Left lung (tissue), 10 donors: ENCODE measurements around the gene PDE1C. TPM values are rescaled to one million over a fixed set of nuclear protein-coding genes. Genes with fewer than 3 reads are reported as not detected.
A peak's percentile ranks its signal among the peaks of the same experiment; 100 is the strongest.

Experiments
- ATAC-seq: fragments of 200-7000 bp; cut with Tn5 transposase; one replicate; pipeline ENCODE4 v1.9.1; 2020; ENCODE audit warnings: moderate library complexity
- DNase-seq, 4 donors: peaks; one replicate each; pipeline ENCODE4 v3.0.0-alpha.2; 2013 to 2020
- H3K27ac ChIP-seq, 2 donors: fragments of 200-600 bp; sonication (generic) in 1 of 2; one replicate each; pipeline versions ENCODE4 v1.5.0 to v1.8.0; 2020 to 2021
- H3K27me3 ChIP-seq, 2 donors: fragments of 200-600 bp; sonication (generic) in 1 of 2; one replicate each; pipeline versions ENCODE4 v1.5.0 to v1.8.0; 2020 to 2021
- H3K36me3 ChIP-seq, 2 donors: fragments of 200-600 bp; sonication (generic) in 1 of 2; one replicate each; pipeline versions ENCODE4 v1.5.0 to v1.8.0; 2020 to 2021
- H3K4me1 ChIP-seq, 2 donors: fragments of 200-600 bp; one replicate each; pipeline ENCODE4 v1.8.0; 2021
- H3K4me3 ChIP-seq, 2 donors: fragments of 200-600 bp; sonication (generic) in 1 of 2; one replicate each; pipeline versions ENCODE4 v1.5.0 to v1.8.0; 2020 to 2021; ENCODE audit warnings: mild to moderate bottlenecking in 1 of 2
- H3K9me3 ChIP-seq, 2 donors: fragments of 200-600 bp; sonication (generic) in 1 of 2; one replicate each; pipeline versions ENCODE4 v1.5.0 to v1.8.0; 2020 to 2021
- intact Hi-C, 2 donors: fragments of 100-400 bp; cut with DNase I; formaldehyde crosslinking; loops; one replicate each; pipeline versions ENCODE4 v1.11.2 to v1.14.2; 2022
- polyA plus RNA-seq, 6 donors: library from polyadenylated mRNA; unstranded; fragments of 120-200 nt; gene quantifications; one replicate each; pipeline ENCODE4 v1.2.1, GENCODE V29; 2013; ENCODE audit not compliant: insufficient read length in 6 of 6
- total RNA-seq, 2 donors: library from RNA; stranded (reverse); fragmentation: NEBNext Ultra II Directional; extraction: Animal tissue kit (Norgen Biotek cat#: 25700); gene quantifications; one replicate each; pipeline ENCODE4 v1.2.1, GENCODE V29; 2021
- TF ChIP-seq, protein P1 (sequence below), 2 donors: fragments of 200-600 bp; sonication (generic) in 1 of 2; IDR thresholded peaks; one replicate each; pipeline versions ENCODE4 v1.5.0 to v1.8.0; 2021; ENCODE audit warnings: antibody characterized with exemption in 2 of 2
- donor health status: DM: no; HTN: yes; CAD: no.
- donor health status: DM: no; HTN: no; CAD: no.

Gene PDE1C
- total and polyA plus RNA-seq, 8 donors: 2.0 to 13.8 (median 3.9) TPM

DNA sequence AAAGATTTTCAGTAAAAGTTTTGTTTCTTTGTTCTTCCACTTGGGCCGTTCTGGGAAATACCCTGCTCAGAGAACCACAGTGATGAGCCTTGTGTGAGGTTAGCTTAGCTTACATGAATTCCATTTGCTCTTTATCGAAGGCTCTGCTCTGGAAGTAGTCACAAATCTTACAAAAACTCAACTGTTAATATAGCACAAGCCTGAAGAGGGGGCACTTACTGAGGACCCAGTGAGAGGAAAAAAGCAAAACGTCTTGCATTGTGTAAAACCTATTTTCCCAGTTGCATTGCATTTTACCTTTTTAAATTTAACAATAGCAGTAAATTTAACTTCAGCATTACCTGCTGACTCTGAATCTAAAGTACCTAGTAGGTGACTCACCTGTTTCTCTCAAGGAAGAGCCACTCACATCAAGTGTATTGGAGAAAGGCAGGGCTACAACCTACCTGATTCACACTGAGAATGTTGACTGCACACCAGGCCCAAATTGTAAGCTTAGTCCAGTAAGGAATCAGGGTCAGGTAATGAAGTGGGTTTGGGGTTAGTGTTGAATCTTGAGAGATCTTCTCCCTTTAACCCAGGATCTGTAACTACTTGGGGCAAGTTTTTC, 340.9 kb downstream of the PDE1C start:
- TF ChIP-seq, protein P1, sequence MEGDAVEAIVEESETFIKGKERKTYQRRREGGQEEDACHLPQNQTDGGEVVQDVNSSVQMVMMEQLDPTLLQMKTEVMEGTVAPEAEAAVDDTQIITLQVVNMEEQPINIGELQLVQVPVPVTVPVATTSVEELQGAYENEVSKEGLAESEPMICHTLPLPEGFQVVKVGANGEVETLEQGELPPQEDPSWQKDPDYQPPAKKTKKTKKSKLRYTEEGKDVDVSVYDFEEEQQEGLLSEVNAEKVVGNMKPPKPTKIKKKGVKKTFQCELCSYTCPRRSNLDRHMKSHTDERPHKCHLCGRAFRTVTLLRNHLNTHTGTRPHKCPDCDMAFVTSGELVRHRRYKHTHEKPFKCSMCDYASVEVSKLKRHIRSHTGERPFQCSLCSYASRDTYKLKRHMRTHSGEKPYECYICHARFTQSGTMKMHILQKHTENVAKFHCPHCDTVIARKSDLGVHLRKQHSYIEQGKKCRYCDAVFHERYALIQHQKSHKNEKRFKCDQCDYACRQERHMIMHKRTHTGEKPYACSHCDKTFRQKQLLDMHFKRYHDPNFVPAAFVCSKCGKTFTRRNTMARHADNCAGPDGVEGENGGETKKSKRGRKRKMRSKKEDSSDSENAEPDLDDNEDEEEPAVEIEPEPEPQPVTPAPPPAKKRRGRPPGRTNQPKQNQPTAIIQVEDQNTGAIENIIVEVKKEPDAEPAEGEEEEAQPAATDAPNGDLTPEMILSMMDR (IDR thresholded peaks at IDR 0.05): no peak
- Histone ChIP-seq H3K4me3 (no peak overlapping the region), H3K27me3 (no peaks in the 10 kb centered on the region), H3K27ac (no peak overlapping the region), H3K9me3 (no peaks in the 10 kb centered on the region), H3K36me3 (no peaks in the 10 kb centered on the region), H3K4me1 (no peaks in the 10 kb centered on the region)
- peak; percentile 87 for ATAC-seq
- no peak for DNase-seq
- intact Hi-C loops: no loop called here

DNA sequence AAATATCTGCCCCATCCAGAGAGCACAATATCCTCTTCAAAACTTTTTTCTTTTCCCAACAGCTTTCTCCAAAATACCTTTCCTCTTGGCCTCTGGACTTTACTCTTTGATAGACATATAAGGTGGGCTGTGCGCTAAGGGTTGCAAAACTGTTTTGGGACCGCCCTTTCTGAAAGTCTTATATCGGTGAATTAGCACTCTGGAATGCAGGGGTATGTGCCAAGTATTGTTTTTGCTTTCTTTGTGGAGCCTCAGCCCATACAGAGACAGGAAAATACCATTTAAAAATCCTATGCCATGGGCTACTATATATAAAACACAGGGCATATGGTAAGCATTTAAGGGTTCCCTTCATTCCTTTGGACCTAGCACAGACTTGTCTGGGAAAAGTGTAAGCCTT, 345.5 kb downstream of the PDE1C start:
- DNase-seq (no peak), ATAC-seq (no peak)
- intact Hi-C loops: no loop called here
- TF ChIP-seq, protein P1 (IDR thresholded peaks at IDR 0.05): no peak
- no peaks in the 10 kb centered on the region for H3K27me3 ChIP-seq
- no peaks in the 10 kb centered on the region for H3K36me3 ChIP-seq
- H3K4me1 ChIP-seq: no peaks in the 10 kb centered on the region
- no peak overlapping the region for H3K27ac ChIP-seq
- H3K9me3 ChIP-seq: no peaks in the 10 kb centered on the region
- H3K4me3 ChIP-seq: no peak overlapping the region

DNA sequence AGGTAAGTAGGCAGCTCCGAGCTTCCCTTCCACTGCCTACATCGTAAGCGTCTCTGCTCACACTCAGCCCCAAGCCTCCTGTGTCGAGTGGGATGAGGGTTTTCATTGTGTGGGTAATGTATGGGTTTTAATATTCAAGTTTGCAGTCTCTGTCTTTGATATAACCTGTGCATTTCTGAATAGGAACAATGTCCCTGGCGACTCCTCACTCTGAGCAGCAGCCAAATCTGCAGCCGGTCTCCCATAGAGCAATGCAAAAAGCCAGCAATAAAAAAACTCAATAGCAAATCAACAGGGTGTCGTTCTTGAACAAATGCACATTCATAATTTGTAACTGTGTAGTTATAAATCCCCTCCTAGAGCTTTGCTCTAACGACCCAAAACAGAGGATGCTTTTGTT, 349.8 kb downstream of the PDE1C start:
- H3K27me3 ChIP-seq: no peaks in the 10 kb centered on the region
- no peaks in the 10 kb centered on the region for H3K9me3 ChIP-seq
- H3K27ac ChIP-seq: no peak overlapping the region
- H3K4me1 ChIP-seq: no peaks in the 10 kb centered on the region
- intact Hi-C loops: no loop called here
- no peak overlapping the region for H3K4me3 ChIP-seq
- no peaks in the 10 kb centered on the region for H3K36me3 ChIP-seq
- TF ChIP-seq, protein P1 (IDR thresholded peaks at IDR 0.05): no peak
- ATAC-seq: no peak
- DNase-seq: no peak

DNA sequence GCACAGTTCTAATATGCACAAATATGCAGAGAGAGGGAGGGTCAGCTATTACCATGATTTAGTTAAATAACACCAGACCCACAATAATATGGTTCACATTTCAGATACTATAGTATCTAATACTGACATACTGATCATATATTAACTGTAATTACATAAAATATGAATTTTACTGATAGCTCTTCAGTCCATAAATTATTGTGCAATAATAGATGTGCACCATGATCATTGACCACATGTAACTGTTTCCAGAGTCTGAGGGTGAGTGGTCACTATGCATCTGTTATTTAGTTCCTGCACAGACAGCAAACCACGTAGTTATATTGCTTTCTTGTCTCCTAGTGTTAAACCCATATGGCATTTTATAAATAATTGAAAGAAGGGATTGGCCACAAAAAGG, 353.9 kb downstream of the PDE1C start:
- no peaks in the 10 kb centered on the region for H3K4me1 ChIP-seq
- no peak overlapping the region for H3K4me3 ChIP-seq
- H3K27ac ChIP-seq: no peak overlapping the region
- intact Hi-C loops: no loop called here
- DNase-seq (no peak), ATAC-seq (no peak)
- no peaks in the 10 kb centered on the region for H3K36me3 ChIP-seq
- H3K9me3 ChIP-seq: no peaks in the 10 kb centered on the region
- TF ChIP-seq, protein P1 (IDR thresholded peaks at IDR 0.05): no peak
- H3K27me3 ChIP-seq: no peaks in the 10 kb centered on the region

DNA sequence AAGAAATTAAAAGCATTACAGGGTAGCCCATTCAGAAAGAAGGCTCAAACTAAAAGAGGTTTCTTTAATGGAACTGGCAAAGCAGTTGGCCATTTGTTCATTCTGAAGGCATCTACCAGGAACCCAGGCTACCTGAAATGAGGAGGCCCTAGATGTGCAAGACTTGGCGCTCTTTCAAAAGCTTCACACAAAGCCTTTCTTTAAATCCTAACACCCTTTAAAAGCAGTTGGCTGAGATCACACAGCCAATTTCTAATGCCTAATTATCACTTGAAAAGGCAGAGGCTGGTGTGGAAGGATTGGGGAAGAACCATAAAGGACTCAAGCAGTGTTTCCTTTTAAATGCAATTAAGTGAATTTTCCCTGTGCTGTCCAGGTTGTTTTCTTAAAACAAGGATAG, 360.0 kb downstream of the PDE1C start:
- intact Hi-C loops: no loop called here
- Histone ChIP-seq H3K4me3 (no peak overlapping the region), H3K9me3 (no peaks in the 10 kb centered on the region), H3K4me1 (no peaks in the 10 kb centered on the region), H3K36me3 (no peaks in the 10 kb centered on the region), H3K27ac (no peak overlapping the region), H3K27me3 (no peaks in the 10 kb centered on the region)
- TF ChIP-seq, protein P1 (IDR thresholded peaks at IDR 0.05): no peak
- ATAC-seq (no peak), DNase-seq (no peak)
